Hepatocyte (in vitro differentiated cells): ENCODE results near the gene FOXO1. TPM values are rescaled to one million over a fixed set of nuclear protein-coding genes. Genes with fewer than 3 reads are reported as not detected.

Experiments used
- DNase-seq: peaks from one replicate; pipeline ENCODE4 v3.0.0-alpha.2; 2016; ENCODE audit warnings: low spot score
- H2AFZ ChIP-seq: fragments of 200-600 bp; sonication (generic); 2 replicates; pipeline ENCODE4 v1.6.0; 2016; ENCODE audit warnings: antibody characterized with exemption, mild to moderate bottlenecking
- H3K27ac ChIP-seq: fragments of 200-600 bp; sonication (generic); 2 replicates; pipeline ENCODE4 v1.5.1; 2016; ENCODE audit warnings: mild to moderate bottlenecking
- H3K27me3 ChIP-seq: fragments of 200-600 bp; sonication (generic); 2 replicates; pipeline ENCODE4 v1.6.1; 2016
- H3K36me3 ChIP-seq: fragments of 200-600 bp; sonication (generic); replicated peaks from 2 replicates; pipeline ENCODE4 v1.5.1; 2016; ENCODE audit warnings: low read depth; ENCODE audit not compliant: insufficient read depth
- H3K4me1 ChIP-seq: fragments of 200-600 bp; sonication (generic); 2 replicates; pipeline ENCODE4 v1.5.1; 2016; ENCODE audit warnings: mild to moderate bottlenecking, moderate library complexity; ENCODE audit not compliant: insufficient read depth
- H3K4me2 ChIP-seq: fragments of 200-600 bp; sonication (generic); 2 replicates; pipeline ENCODE4 v1.6.0; 2016
- H3K4me3 ChIP-seq: fragments of 200-600 bp; sonication (generic); 2 replicates; pipeline ENCODE4 v1.5.1; 2016; ENCODE audit warnings: mild to moderate bottlenecking
- H3K79me2 ChIP-seq: fragments of 200-600 bp; sonication (generic); 2 replicates; pipeline ENCODE4 v1.6.0; 2017; ENCODE audit warnings: mild to moderate bottlenecking
- H3K9me2 ChIP-seq: fragments of 200-600 bp; sonication (generic); replicated peaks from 2 replicates; pipeline ENCODE4 v1.6.0; 2017; ENCODE audit warnings: mild to moderate bottlenecking; ENCODE audit not compliant: insufficient read depth
- H3K9me3 ChIP-seq: fragments of 200-600 bp; sonication (generic); 2 replicates; pipeline ENCODE4 v1.5.1; 2016; ENCODE audit warnings: low read depth, mild to moderate bottlenecking
- H4K20me1 ChIP-seq: fragments of 200-600 bp; sonication (generic); 2 replicates; pipeline ENCODE4 v1.6.0; 2016; ENCODE audit warnings: mild to moderate bottlenecking; ENCODE audit not compliant: insufficient read depth, poor library complexity, severe bottlenecking
- EZH2 ChIP-seq: fragments of 200-600 bp; sonication (generic); IDR thresholded peaks from 2 replicates; pipeline ENCODE4 v1.6.1; 2016; ENCODE audit warnings: antibody characterized with exemption, mild to moderate bottlenecking, borderline replicate concordance
- EZH2phosphoT487 ChIP-seq: fragments of 200-600 bp; sonication (generic); IDR thresholded peaks from one replicate; pipeline ENCODE4 v1.6.1; 2018; ENCODE audit warnings: antibody characterized with exemption, mild to moderate bottlenecking, low read depth, moderate library complexity; ENCODE audit not compliant: unreplicated experiment, severe bottlenecking
- WGBS: methylation state at CpG from one replicate; pipeline ENCODE4 v1.1.6; 2016; ENCODE audit warnings: low lambda C conversion rate; ENCODE audit errors: missing lambda C conversion rate; 5-methylcytosine and 5-hydroxymethylcytosine counted together
- polyA plus RNA-seq: library from polyadenylated mRNA; unstranded; fragments of >200 nt; fragmentation: Nextera tagmentation; extraction: Ambion mirVana; gene quantifications from 2 replicates; pipeline ENCODE4 v1.2.1, GENCODE V29; 2016
- total RNA-seq: library from RNA; depleted of rRNA; stranded (reverse); fragments of >200 nt; gene quantifications from 2 replicates; pipeline ENCODE4 v1.2.3, GENCODE V29; 2014
- TF ChIP-seq, protein P1 (sequence below): fragments of 200-600 bp; sonication (generic); IDR thresholded peaks from 2 replicates; pipeline ENCODE4 v1.5.1; 2016; ENCODE audit warnings: antibody characterized with exemption, mild to moderate bottlenecking; ENCODE audit not compliant: poor library complexity

Gene FOXO1
- total and polyA plus RNA-seq, 2 experiments from 2014 or later: 30.3 to 35.2 TPM

DNA sequence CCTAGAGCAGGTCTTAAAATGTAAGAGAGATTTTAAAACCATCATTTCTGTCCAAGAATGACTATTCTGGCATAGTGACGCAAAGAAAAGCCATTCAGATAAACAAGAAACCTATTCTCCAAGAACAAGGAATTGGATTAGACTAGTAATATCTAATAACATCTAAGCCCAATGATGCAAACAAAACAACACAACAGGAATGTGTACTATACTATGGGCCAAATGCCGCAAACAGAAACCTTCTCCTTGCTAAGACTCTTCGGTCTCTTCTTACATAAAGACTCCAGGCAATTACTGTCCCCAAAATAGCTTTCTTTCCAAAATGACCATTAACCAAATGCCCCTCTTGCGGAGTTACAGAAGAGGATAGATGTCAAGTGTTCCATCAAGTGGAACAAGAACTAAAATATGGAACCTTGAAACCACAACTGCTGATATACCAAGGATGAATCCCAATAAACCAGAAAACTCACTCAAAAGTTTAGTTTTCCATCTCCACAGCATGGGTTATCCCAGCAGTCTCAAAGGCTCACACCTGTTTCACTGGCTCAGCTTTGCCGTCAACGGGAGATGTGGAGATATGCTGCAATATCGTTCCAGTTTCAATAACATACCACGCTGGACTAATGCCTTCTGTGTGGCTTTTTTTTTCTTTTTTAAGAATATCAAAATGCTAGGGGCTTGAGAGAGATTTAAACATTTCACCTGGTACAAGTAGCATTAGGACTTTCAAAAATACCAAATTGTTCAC is 76.2 kb downstream of the FOXO1 start:
- TF ChIP-seq EZH2 (no peak), EZH2phosphoT487 (no peak)
- TF ChIP-seq, protein P1, sequence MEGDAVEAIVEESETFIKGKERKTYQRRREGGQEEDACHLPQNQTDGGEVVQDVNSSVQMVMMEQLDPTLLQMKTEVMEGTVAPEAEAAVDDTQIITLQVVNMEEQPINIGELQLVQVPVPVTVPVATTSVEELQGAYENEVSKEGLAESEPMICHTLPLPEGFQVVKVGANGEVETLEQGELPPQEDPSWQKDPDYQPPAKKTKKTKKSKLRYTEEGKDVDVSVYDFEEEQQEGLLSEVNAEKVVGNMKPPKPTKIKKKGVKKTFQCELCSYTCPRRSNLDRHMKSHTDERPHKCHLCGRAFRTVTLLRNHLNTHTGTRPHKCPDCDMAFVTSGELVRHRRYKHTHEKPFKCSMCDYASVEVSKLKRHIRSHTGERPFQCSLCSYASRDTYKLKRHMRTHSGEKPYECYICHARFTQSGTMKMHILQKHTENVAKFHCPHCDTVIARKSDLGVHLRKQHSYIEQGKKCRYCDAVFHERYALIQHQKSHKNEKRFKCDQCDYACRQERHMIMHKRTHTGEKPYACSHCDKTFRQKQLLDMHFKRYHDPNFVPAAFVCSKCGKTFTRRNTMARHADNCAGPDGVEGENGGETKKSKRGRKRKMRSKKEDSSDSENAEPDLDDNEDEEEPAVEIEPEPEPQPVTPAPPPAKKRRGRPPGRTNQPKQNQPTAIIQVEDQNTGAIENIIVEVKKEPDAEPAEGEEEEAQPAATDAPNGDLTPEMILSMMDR: no peak
- Histone ChIP-seq H2AFZ (no peak overlapping the region), H3K36me3 (no peaks in the 10 kb centered on the region), H3K9me3 (no peaks in the 10 kb centered on the region), H4K20me1 (peaks cover 21% of the 10 kb centered on the region), H3K27me3 (no peaks in the 10 kb centered on the region), H3K27ac (no peak overlapping the region), H3K4me3 (no peak overlapping the region), H3K4me1 (peaks cover 14% of the 10 kb centered on the region), H3K4me2 (no peak overlapping the region), H3K9me2 (no peaks in the 10 kb centered on the region), H3K79me2 (peaks cover 95% of the 10 kb centered on the region)
- WGBS: 94% methylated on average over 8 of the region's 8 CpGs
- no peak for DNase-seq

DNA sequence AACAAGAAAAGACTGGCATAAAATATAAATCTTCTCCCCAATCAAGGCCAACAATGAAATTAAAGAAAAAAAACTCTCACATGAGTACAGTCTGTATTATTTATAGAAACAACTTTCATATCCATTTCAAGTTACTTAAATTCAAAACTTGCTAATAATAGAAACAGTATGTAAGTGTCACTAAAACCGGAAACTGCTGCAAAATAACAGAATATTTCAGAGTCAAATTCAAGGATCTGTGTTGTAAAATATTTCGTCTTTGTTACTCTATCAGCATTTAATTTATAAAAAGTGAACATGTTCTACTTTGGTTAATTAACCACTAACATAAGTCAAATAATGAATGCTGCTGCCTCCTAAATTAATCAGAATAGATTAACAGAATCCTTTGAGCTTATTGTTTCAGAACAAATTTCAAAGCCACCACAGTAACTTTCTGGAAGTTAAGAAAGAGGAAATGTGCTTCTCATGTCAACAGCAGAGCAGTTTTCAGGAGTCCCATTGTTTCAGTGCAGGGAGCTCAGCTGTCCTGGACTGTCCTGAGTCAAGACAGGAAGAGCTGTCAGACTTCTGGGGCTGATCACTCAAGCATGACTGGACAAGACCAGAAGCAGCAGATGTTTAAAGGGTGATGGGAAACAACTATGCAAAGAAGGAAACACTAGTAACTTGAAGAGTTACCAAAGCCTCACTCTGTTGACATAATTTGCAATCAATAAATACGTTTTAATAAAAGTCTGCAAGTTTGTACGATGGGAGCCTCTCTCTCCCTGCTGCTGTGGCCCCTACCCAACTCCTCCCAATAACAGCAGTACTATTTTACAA is 76.9 kb downstream of the FOXO1 start:
- Histone ChIP-seq H3K27ac (peak overlapping the region; percentile 9), H3K9me2 (no peaks in the 10 kb centered on the region), H4K20me1 (peaks cover 21% of the 10 kb centered on the region), H3K9me3 (no peaks in the 10 kb centered on the region), H3K36me3 (no peaks in the 10 kb centered on the region), H3K27me3 (no peaks in the 10 kb centered on the region), H3K4me2 (no peak overlapping the region), H3K79me2 (peaks cover 92% of the 10 kb centered on the region), H2AFZ (no peak overlapping the region), H3K4me3 (no peak overlapping the region), H3K4me1 (peaks cover 19% of the 10 kb centered on the region)
- TF ChIP-seq EZH2phosphoT487: no peak
- TF ChIP-seq EZH2: no peak
- TF ChIP-seq, protein P1: no peak
- DNase-seq: no peak
- 68% methylated on average over 4 of the region's 4 CpGs for WGBS

DNA sequence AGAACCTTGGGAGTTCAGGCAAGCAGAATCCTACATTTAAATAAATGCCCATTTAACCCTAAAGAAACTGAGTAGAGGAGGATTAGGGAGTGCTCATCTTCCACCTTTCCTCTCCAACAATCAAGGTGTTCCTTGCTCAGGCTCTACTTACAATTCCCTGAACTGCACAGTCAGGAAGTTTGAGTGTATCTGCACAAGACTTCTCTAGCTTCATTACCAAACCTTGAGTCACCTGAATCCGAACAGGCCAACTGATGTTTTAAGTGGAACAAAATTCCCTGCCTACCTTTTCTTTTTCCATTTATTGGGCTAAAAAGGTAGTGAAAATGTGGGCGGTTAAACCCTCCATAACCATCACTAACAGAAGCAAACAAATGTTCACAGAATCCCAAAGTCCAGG is 78.3 kb downstream of the FOXO1 start:
- no peaks in the 10 kb centered on the region for H3K9me3 ChIP-seq
- no peak for DNase-seq
- peaks cover 90% of the 10 kb centered on the region for H3K79me2 ChIP-seq
- H3K27me3 ChIP-seq: no peaks in the 10 kb centered on the region
- no peak overlapping the region for H3K27ac ChIP-seq
- 98% methylated on average over 2 of the region's 2 CpGs for WGBS
- H4K20me1 ChIP-seq: peaks cover 21% of the 10 kb centered on the region
- no peak overlapping the region for H3K4me2 ChIP-seq
- H3K36me3 ChIP-seq: no peaks in the 10 kb centered on the region
- H3K4me1 ChIP-seq: peaks cover 19% of the 10 kb centered on the region
- TF ChIP-seq EZH2 (no peak), EZH2phosphoT487 (no peak)
- TF ChIP-seq, protein P1: no peak
- H3K9me2 ChIP-seq: no peaks in the 10 kb centered on the region
- H3K4me3 ChIP-seq: no peak overlapping the region
- no peak overlapping the region for H2AFZ ChIP-seq
